Liver (tissue), 3 donors: Measurements from ENCODE around the gene LRIF1.

ENCODE experiments used
- GABPA ChIP-seq, 2 donors: IDR thresholded peaks in 1 of 2; conservative IDR thresholded peaks in 1 of 2; 2 replicates each; pipeline ENCODE4 v1.6.1; 2016; ENCODE audit warnings: antibody characterized with exemption in 2 of 2, mild to moderate bottlenecking in 1 of 2, moderate library complexity in 1 of 2
- TF ChIP-seq, protein P1 (sequence below): fragments of 150-350 bp; IDR thresholded peaks from 2 replicates; pipeline ENCODE4 v1.5.1; 2017; ENCODE audit warnings: improper control_type of control experiment, low read depth, low read length; ENCODE audit not compliant: missing input control
- donor health status: healthy.
- donor health status: healthy.

DNA sequence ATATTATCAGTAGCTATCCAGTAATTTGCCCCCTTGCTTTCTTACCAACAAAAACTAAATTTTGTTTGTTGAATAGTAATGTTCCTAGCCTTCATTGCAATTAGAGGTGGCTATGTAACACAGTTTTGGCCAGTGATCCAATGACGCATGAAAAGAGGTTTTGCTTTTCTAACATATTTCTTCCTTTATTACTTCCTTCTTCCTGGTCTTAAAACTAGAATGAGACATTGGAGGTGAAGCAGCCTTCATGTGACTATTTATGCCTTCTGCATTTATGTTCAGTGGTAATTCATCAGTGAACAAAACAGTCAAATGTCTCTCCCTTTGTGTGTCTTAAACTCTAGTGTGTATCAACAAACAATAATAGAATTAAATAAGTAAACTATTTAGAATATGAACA lies 35.5 kb downstream of the LRIF1 start:
- TF ChIP-seq, protein P1, sequence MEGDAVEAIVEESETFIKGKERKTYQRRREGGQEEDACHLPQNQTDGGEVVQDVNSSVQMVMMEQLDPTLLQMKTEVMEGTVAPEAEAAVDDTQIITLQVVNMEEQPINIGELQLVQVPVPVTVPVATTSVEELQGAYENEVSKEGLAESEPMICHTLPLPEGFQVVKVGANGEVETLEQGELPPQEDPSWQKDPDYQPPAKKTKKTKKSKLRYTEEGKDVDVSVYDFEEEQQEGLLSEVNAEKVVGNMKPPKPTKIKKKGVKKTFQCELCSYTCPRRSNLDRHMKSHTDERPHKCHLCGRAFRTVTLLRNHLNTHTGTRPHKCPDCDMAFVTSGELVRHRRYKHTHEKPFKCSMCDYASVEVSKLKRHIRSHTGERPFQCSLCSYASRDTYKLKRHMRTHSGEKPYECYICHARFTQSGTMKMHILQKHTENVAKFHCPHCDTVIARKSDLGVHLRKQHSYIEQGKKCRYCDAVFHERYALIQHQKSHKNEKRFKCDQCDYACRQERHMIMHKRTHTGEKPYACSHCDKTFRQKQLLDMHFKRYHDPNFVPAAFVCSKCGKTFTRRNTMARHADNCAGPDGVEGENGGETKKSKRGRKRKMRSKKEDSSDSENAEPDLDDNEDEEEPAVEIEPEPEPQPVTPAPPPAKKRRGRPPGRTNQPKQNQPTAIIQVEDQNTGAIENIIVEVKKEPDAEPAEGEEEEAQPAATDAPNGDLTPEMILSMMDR = no peak
- no peak for TF ChIP-seq GABPA (IDR thresholded peaks at IDR 0.05 in 1 of 2, conservative IDR thresholded peaks at IDR 0.05 in 1 of 2)
